ENCODE measurements around the gene DCTN1.
A peak's percentile ranks its signal among the peaks of the same experiment; 100 is the strongest.

DCTN1 gene

DNA sequence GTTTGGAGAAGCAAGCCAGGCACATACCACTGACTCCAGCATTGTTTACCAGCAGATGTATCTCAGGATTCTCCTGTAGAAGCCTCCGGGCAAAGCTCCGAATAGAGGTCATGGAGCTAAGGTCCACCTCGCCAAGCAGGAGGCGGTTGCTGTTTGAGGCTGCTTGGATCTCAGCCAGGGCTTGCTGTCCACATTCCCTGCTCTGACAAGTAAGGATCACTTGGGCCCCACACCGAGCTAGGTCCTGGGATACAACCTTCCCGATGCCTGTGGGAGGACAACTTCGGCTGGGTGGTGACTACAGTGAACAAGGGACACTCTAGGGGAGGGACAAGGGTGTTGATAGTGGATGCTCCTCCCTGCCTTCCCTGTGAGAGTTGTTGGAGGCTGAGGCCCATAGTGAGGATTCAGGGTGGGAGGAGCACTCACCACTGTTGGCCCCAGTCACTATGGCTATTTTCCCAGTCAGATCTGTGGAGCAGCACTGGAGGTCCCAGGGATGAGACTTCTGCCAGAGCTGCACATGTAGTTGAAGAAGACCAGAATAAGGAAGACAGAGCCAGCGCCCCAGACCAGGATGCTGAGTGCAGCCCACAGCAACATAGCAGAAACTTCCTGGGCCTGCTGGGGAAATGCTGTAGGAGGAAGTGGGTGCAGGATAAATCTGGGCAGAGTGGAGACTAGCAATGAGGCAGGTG lies 33.0 kb upstream of the DCTN1 start:
- no peak for DNase-seq (ENCODE audit: low read depth)

GRCh38 chr2:74407682-74408081 lies 27.6 kb upstream of the DCTN1 start:
- no peak for DNase-seq (ENCODE audit: low read depth)

DNA sequence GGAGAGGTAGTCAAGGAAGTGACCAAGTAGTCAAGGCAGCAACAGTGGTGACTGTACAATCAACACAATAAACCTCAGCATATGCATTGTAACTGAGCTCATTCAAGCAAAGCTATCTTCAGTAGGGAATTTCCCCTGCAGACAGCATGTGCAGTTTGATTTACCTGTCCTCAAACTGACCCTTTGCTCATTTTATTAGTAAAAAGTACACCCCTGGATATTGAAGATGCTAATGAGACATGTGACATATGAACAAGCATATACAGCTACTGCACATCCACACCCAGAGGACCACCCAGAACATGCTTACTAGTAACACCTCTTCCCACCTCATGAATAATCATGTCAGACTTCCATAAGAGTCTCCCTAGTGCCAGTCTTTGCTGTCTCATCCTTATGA lies 25.9 kb upstream of the DCTN1 start:
- no peak for DNase-seq (ENCODE audit: low read depth)

DNA sequence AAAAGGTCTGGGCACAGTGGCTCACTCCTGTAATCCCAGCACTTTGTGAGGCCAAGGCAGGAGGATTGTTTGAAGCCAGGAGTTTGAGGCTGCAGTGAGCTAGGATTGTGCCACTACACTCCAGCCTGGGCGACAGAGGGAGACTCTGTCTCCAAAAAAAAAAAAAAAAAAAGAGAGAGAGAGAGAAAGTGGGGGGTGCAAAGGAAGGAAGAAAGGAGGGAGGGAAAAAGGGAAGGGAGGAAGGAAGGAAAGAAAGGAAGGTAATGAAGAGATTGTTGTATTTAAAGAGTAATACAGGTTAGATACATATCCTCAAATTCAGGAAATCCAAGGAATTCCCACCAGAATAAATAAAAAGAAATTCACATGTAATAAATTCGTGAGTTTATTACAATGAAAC lies 21.8 kb upstream of the DCTN1 start:
- no peak for DNase-seq (ENCODE audit: low read depth)

DNA sequence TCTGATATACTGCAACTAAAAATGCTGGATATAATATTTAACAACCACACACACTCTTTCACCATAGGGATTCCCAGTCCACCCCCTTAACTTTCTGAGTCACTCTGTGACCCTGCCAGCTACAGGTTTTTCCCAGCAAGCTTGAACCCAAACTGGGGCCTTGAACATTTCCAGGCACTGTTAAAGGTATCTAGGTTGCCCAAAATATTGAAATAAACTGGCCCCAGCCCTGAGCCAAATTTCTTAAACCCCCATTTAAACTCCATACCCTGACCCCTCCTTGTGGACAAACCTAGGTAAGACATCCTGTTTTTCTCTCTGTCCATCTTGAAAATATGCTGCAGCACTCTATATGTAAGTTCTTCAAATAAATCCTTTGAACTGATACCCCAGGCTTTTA lies 19.7 kb upstream of the DCTN1 start:
- DNase-seq (ENCODE audit: low read depth): peak; percentile 21

GRCh38 chr2:74396149-74396548 lies 16.0 kb upstream of the DCTN1 start:
- DNase-seq (ENCODE audit: low read depth): no peak

- DNase-seq (ENCODE audit: low read depth): no peak
Observed at GRCh38 chr2:74393525-74393924, 13.4 kb upstream of the DCTN1 start.

DNA sequence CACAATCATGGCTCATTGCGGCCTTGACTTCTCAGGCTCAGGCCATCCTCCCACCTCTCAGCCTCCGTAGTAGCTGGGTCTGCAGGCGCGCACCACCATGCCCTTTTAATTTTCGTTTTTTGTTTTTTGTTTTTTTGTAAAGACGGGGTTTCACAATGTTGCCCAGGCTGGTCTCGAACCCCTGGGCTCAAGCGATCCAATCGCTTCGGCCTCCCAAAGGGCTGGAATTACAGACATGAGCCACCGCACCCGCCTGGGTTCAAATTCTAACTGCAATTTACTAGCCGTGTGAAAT lies 12.3 kb upstream of the DCTN1 start:
- no peak for DNase-seq (ENCODE audit: low read depth)

DNA sequence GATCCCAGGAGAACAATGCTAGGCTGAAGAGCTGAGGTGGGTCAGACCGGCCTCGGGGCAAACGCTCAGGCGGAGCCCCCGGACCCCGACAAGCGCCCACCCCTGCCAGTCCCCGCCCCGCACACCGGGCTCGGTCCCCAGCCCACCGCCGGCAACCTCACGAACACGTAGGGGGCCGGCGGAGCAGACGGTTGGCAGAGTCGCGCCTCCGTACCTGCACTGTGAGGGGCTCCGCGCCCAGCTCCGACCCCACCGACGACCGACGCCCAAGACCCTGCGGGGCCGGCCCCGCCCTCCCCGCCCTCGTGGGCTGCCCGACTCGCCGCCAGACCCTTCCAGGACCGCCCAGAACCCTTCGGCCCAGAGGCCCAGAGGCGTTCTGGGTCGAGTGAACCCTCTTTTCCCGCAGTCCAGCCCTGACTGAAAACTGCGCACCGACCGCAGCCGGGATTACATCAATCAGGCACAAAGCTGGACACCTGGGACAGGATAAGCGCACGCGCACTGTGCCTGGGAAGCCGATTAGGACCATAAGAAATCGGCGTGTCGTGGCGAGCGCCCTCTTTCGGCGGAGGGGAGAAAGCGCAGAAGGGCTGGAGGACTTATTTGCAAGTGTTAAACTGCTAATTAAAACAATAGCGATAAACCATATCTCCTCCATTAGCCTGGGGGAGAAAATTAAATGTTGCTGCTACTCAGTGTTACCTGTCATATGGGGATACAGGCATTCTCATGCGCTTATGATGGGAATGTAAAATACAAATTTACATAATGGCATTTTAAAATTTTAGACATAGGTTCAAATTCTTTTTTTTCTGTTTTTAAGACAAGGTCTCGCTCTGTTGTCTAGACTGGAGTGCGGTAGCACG lies 11.7 kb upstream of the DCTN1 start:
- peak; percentile 77 for DNase-seq (ENCODE audit: low read depth)

DNA sequence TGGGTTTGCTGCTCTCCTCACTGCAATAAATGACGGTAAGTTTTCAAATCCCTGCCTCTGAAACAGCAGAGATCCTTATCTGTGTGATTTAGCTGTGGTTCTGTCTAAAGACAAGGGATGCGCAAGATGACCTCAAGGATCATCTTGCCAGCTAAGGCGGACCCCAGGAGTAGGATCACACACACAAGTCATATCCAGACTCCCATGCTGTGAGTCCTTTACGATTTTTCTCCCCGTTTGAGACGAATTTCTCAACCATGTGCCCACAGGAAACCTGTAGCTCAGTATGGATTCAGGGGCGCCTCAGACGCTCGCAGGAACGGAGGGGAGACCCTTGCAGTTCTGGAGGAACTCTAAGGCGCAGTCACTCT lies 11.1 kb upstream of the DCTN1 start:
- DNase-seq (ENCODE audit: low read depth): peak; percentile 67

- DNase-seq (ENCODE audit: low read depth): no peak
Observed at GRCh38 chr2:74390606-74391005, 10.5 kb upstream of the DCTN1 start.

GRCh38 chr2:74387346-74387745 lies 7.2 kb upstream of the DCTN1 start:
- DNase-seq (ENCODE audit: low read depth): peak; percentile 21

DNA sequence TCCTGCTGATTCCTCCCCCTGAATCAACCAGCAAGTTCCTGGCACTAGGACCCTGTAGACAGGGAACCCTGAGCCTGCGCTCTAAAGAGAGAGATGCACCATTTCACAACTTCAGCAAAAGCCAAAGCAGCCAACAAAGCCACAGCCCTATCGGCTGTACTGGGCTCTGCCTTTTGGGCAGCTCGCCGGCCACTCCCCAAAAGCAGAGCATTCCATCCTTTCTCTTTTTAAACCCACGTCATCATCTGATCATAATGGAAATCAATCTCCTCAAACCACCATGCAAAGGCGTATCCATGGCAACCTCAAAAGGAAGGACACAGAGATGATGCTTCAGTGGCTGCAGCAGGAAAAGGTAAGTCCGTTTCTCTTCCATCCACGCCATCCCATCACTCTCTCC lies 5.3 kb upstream of the DCTN1 start:
- peak; percentile 38 for DNase-seq (ENCODE audit: low read depth)

DNA sequence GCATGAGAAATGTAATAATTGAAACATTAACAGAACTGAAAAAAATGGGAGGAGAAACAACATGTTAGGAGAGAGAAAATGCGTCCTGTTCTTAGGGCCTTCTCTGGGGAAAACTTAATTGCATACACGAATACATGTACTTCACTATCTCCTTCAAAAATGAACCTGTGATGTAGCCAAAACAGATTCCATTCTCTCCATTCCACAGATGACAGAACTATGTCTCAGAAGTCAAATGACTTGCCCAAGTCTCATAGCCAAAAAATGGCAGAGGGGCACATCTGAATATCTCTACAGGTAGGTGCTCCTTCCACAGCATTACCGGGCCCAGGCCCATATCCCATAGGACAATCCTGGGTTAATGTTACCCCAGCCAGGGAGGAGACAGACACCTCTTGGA lies 3.9 kb upstream of the DCTN1 start:
- no peak for DNase-seq (ENCODE audit: low read depth)

- DNase-seq (ENCODE audit: low read depth): no peak
Observed at GRCh38 chr2:74383254-74383653, 3.1 kb upstream of the DCTN1 start.

DNA sequence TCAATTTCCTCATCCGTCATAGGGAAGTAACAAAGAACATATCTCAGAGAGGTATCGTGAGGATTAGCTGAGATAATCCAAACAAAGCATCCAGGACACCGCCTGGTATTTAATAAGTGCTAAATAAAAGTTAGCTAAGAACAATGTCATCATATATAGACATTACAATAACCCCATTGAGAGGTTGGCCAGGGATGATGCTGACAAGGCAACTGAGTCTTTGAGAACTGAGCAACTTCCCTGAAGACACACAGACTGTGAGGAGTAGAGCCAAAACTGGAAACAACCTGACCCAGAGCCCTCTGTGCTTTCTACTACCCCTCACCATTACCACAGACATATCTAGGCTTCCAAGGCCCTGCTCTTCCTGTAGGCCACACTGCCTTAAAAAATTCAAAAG lies 1.6 kb upstream of the DCTN1 start:
- DNase-seq (ENCODE audit: low read depth): no peak

GRCh38 chr2:74378007-74378406 lies 2.1 kb downstream of the DCTN1 start:
- DNase-seq (ENCODE audit: low read depth): no peak

DNA sequence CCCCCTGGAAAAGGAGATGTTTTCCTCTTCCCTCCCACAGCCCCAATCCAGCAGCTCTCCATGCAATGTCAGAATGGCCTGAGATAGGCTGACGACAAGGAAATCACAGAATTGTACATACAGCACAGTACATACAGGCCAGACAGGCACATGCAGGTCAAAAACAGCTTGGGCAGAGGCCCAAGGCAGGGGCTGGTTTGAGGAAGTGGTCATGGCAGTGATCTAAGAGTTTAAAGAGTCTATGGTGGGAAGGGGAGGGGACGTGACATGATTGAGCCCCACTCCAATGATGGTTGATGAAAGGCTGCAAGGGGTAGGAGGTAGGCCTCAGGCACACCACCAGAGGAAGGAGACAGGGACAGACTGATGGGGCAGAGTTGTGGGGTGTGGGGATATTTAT lies 4.3 kb downstream of the DCTN1 start:
- no peak for DNase-seq (ENCODE audit: low read depth)

DNA sequence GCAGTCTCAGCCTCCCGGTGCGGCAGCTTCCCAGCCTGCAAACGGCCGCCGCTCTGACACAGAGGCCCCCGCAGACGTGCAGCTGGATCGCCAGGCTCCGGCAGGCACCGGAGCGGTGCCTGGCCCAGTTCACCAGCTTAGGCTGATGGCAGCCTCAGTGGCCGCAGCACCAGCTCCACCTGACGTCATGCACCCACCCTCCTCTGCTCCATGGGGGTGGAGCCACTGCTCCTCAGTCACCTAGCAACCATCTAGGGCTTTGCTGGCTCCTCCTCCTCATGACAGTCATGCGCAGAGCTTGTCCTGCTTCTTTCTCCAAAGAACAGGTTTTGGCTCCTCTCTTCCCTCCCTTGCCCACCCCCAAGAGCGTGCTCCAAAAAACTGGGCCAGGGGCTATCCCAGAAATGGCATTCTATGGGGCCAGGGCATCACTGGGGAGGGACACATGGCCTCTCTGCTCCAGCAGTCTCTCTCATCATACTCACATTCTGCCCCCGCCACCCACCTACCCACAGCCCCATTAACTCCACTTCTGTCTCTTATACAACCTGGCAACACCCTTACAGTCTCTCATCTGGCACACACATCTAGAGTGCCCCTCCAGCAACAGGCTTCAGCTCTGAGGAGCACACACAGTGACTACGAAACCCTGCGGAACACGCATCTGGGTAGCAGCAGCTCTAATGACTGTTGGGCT lies 5.5 kb downstream of the DCTN1 start:
- peak; percentile 86 for DNase-seq (ENCODE audit: low read depth)

DNA sequence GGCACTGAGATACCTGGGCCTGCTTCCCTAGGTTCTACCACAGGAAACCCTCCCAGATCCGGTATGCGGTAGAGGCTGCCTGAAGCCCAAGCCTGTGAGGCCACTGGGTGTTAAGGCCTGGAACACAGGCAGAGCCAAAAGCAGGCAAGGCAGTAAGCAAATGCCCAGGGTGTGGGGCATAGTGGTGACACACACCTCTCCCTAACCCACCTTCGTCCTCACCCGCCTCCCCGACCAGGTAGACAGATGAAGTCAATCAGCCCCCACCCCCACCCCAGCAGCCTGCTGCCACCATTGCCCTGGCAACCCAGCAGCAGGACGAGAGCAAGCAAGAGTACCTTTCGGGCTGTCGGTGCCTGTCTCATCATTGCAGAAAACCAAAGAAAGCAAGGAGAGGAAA lies 6.1 kb downstream of the DCTN1 start:
- DNase-seq (ENCODE audit: low read depth): no peak

GRCh38 chr2:74373221-74373676 lies 6.9 kb downstream of the DCTN1 start:
- DNase-seq (ENCODE audit: low read depth): no peak

DNA sequence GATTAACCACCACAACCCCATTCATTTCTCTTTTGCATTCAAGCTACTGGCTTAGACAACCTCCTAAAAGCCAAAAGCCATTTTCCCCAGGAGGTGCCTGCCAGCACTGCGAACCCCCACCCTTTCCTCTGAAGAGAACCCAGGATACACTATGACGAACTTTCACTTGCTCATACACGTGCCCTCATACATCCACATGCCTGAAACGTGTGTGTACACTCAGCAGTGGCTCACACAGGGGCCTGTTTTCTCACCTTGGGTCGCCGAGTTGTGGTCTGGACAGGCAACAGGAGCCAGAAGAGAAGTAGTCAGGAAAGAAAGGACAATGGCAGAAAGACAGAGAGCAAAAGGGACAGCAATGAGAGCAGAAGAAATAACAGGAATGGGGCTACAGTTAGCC lies 7.4 kb downstream of the DCTN1 start:
- no peak for DNase-seq (ENCODE audit: low read depth)

- no peak for DNase-seq (ENCODE audit: low read depth)
Observed at GRCh38 chr2:74371421-74371820, 8.7 kb downstream of the DCTN1 start.
